ENCODE results near the gene NPIPB2. TPM values are rescaled to one million over a fixed set of nuclear protein-coding genes. Genes with fewer than 3 reads are reported as not detected.

Gene NPIPB2
- total and polyA plus RNA-seq, 2 of the 13 experiments (the other 11 are each of a cell fraction or from before 2014, with no cell fraction given): 1.8 to 4.1 TPM

DNA sequence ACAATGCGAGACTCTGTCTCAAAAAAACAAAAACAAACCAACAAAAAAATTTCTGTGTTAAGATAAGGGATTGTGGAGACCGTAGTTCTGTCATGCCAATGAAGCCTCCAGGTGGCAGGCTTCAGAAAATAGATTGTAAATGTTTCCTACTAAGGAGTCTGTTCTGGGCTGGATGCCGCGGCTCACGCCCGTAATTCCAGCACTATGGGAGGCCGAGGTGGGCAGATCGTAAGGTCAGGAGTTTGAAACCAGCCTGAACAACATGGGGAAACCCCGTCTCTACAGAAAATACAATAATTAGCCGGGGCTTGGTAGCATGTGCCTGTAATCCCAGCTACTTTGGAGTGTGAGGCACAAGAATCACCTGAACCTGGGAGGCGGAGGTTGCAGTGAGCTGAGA is 30.3 kb upstream of the NPIPB2 start (continued):
- TF ChIP-seq, protein P1, sequence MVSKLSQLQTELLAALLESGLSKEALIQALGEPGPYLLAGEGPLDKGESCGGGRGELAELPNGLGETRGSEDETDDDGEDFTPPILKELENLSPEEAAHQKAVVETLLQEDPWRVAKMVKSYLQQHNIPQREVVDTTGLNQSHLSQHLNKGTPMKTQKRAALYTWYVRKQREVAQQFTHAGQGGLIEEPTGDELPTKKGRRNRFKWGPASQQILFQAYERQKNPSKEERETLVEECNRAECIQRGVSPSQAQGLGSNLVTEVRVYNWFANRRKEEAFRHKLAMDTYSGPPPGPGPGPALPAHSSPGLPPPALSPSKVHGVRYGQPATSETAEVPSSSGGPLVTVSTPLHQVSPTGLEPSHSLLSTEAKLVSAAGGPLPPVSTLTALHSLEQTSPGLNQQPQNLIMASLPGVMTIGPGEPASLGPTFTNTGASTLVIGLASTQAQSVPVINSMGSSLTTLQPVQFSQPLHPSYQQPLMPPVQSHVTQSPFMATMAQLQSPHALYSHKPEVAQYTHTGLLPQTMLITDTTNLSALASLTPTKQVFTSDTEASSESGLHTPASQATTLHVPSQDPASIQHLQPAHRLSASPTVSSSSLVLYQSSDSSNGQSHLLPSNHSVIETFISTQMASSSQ (IDR thresholded peaks at IDR 0.05; ENCODE audit: low read depth): no peak
- TF ChIP-seq, protein P1 (CRISPR knock-in tag; IDR thresholded peaks at IDR 0.05; ENCODE audit: borderline replicate concordance): no peak
- no peak for TF ChIP-seq AGO2 (optimal IDR thresholded peaks at IDR 0.05; ENCODE audit: low read depth, low read length)
- TF ChIP-seq ZFP36L2 (CRISPR knock-in tag; IDR thresholded peaks at IDR 0.05): no peak
- no peak for TF ChIP-seq HNRNPH1 (optimal IDR thresholded peaks at IDR 0.05; ENCODE audit: low read depth, low read length)
- no peak for TF ChIP-seq ZKSCAN5 (CRISPR knock-in tag; IDR thresholded peaks at IDR 0.05)
- TF ChIP-seq ZNF382 (CRISPR knock-in tag; IDR thresholded peaks at IDR 0.05; ENCODE audit: borderline replicate concordance): no peak
- TF ChIP-seq, protein P2, sequence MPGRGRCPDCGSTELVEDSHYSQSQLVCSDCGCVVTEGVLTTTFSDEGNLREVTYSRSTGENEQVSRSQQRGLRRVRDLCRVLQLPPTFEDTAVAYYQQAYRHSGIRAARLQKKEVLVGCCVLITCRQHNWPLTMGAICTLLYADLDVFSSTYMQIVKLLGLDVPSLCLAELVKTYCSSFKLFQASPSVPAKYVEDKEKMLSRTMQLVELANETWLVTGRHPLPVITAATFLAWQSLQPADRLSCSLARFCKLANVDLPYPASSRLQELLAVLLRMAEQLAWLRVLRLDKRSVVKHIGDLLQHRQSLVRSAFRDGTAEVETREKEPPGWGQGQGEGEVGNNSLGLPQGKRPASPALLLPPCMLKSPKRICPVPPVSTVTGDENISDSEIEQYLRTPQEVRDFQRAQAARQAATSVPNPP (CRISPR knock-in tag; IDR thresholded peaks at IDR 0.05): no peak
- TF ChIP-seq ZNF513 (CRISPR knock-in tag; conservative IDR thresholded peaks at IDR 0.05): no peak
- TF ChIP-seq, protein P3, sequence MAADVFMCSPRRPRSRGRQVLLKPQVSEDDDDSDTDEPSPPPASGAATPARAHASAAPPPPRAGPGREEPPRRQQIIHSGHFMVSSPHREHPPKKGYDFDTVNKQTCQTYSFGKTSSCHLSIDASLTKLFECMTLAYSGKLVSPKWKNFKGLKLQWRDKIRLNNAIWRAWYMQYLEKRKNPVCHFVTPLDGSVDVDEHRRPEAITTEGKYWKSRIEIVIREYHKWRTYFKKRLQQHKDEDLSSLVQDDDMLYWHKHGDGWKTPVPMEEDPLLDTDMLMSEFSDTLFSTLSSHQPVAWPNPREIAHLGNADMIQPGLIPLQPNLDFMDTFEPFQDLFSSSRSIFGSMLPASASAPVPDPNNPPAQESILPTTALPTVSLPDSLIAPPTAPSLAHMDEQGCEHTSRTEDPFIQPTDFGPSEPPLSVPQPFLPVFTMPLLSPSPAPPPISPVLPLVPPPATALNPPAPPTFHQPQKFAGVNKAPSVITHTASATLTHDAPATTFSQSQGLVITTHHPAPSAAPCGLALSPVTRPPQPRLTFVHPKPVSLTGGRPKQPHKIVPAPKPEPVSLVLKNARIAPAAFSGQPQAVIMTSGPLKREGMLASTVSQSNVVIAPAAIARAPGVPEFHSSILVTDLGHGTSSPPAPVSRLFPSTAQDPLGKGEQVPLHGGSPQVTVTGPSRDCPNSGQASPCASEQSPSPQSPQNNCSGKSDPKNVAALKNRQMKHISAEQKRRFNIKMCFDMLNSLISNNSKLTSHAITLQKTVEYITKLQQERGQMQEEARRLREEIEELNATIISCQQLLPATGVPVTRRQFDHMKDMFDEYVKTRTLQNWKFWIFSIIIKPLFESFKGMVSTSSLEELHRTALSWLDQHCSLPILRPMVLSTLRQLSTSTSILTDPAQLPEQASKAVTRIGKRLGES (CRISPR knock-in tag; IDR thresholded peaks at IDR 0.05; ENCODE audit: borderline replicate concordance): no peak
- no peak for TF ChIP-seq ZBTB2 (CRISPR knock-in tag; IDR thresholded peaks at IDR 0.05; ENCODE audit: low read depth)
- TF ChIP-seq ARID3A (IDR thresholded peaks at IDR 0.05; ENCODE audit: low read depth, low read length): peak; percentile 55; the same call in 1 of the 2 replicates
- TF ChIP-seq ISL2 (CRISPR knock-in tag; IDR thresholded peaks at IDR 0.05): no peak
- TF ChIP-seq ZFP41 (CRISPR knock-in tag; IDR thresholded peaks at IDR 0.05; ENCODE audit: borderline replicate concordance): no peak
- TF ChIP-seq CENPT (CRISPR knock-in tag; IDR thresholded peaks at IDR 0.05; ENCODE audit: low read depth): no peak
- TF ChIP-seq BATF2 (CRISPR knock-in tag; IDR thresholded peaks at IDR 0.05): no peak
